Stomach smooth muscle (tissue), 2 donors: Measurements from ENCODE around the gene NOTCH1.
"Not testable (repeated sequence)": the region's sequence is repeated elsewhere in the genome, so short reads cannot be mapped to it uniquely, and the experiment has no call there.

Experiments
- H3K27ac ChIP-seq: one replicate; pipeline ENCODE4 v1.7.0; 2013; ENCODE audit warnings: mild to moderate bottlenecking, low read length, inconsistent platforms
- H3K27me3 ChIP-seq, 2 donors: one replicate each; pipeline ENCODE4 v1.7.0; 2013; ENCODE audit warnings: low read length in 2 of 2; ENCODE audit not compliant: insufficient read depth in 2 of 2, control insufficient read depth in 1 of 2
- H3K36me3 ChIP-seq, 2 donors: one replicate each; pipeline ENCODE4 v1.7.0; 2013; ENCODE audit warnings: low read length in 2 of 2; ENCODE audit not compliant: control insufficient read depth in 2 of 2, insufficient read depth in 2 of 2
- H3K4me1 ChIP-seq: one replicate; pipeline ENCODE4 v1.7.0; 2013; ENCODE audit warnings: low read length; ENCODE audit not compliant: control insufficient read depth, insufficient read depth
- H3K4me3 ChIP-seq, 2 donors: one replicate each; pipeline ENCODE4 v1.7.0; 2013; ENCODE audit warnings: low read length in 2 of 2
- H3K9ac ChIP-seq, 2 donors: one replicate each; pipeline ENCODE4 v1.7.0; 2013; ENCODE audit warnings: low read length in 2 of 2, mild to moderate bottlenecking in 1 of 2
- H3K9me3 ChIP-seq, 2 donors: one replicate each; pipeline ENCODE4 v1.7.0; 2013; ENCODE audit warnings: low read length in 2 of 2; ENCODE audit not compliant: control insufficient read depth in 2 of 2
- donor health status: healthy.
- donor health status: Pancreatic carcinoma.

The NOTCH1 gene

GRCh38 chr9:136561779-136562178 lies 15.9 kb upstream of the NOTCH1 start:
- H3K36me3 ChIP-seq = no peaks in the 10 kb centered on the region
- no peak overlapping the region for H3K27ac ChIP-seq
- H3K9ac ChIP-seq = no peak overlapping the region
- no peaks in the 10 kb centered on the region for H3K9me3 ChIP-seq
- H3K4me1 ChIP-seq = peaks cover 38% of the 10 kb centered on the region
- H3K4me3 ChIP-seq = no peak overlapping the region
- H3K27me3 ChIP-seq = no peaks in the 10 kb centered on the region

- Histone ChIP-seq H3K4me3 (no peak overlapping the region), H3K36me3 (no peaks in the 10 kb centered on the region), H3K9ac (no peak overlapping the region), H3K27ac (no peak overlapping the region), H3K27me3 (no peaks in the 10 kb centered on the region), H3K4me1 (peaks cover 27% of the 10 kb centered on the region), H3K9me3 (no peaks in the 10 kb centered on the region)
Observed at GRCh38 chr9:136560586-136560985, 14.7 kb upstream of the NOTCH1 start.

DNA sequence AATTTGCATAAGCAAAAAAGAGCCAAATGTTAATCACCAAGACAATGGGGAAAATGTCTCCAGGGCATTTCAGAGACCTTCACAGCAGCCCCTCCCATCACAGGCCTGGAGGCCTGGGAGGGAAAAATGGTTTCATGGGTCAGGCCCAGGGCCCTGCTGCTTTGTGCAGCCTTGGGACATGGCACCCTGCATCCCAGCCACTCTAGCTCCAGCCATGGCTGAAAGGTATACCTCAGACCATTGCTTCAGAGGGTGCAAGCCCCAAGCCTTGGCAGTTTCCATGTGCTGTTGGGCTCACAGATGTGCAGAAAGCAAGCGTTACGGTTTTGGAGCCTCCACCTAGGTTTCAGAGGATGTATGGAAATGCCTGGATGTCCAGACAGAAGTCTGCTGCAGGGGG lies 13.5 kb upstream of the NOTCH1 start:
- not testable (repeated sequence) for H3K9me3 ChIP-seq, H3K27me3 ChIP-seq, H3K36me3 ChIP-seq, H3K27ac ChIP-seq, H3K9ac ChIP-seq, H3K4me3 ChIP-seq
- H3K4me1 ChIP-seq = peaks cover 24% of the 10 kb centered on the region

DNA sequence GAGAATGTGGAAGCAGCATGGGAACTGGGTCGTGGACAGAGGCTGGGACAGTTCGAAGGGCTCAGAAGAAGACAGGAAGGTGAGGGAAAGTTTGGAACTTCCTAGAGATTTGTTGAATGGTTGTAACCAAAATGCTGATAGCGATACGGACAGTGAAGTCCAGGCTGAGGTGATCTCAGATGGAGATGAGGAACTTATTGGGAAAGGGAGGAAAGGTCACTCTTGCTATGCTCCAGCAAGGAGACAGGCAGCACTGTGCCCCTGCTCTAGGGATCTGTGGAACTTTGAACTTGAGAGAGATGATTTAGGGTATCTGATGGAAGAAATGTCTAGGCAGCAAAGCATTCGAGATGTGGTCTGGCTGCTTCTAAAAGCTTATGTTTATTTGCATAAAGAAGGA lies 13.0 kb upstream of the NOTCH1 start:
- H3K27me3 ChIP-seq, H3K9ac ChIP-seq, H3K4me3 ChIP-seq, H3K36me3 ChIP-seq, H3K27ac ChIP-seq, H3K9me3 ChIP-seq: not testable (repeated sequence)
- H3K4me1 ChIP-seq = peaks cover 22% of the 10 kb centered on the region

DNA sequence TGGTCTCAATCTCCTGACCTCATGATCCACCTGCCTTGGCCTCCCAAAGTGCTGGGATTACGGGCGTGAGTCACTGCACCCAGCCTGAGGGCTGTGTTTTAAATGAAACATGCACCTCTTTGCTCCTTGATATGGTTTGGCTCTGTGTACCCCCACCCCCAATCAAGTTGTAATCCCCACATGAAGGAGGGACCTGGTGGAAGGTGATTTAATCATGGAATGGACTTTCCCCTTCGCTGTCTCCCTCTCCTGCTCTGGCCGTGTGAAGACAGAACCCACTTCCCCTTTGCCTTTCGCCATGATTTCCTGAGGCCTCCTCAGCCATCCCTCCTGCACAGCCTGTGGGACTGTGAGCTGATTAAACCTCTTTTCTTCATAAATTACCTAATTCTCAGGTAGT lies 12.5 kb upstream of the NOTCH1 start:
- H3K9ac ChIP-seq = no peak overlapping the region
- peaks cover 22% of the 10 kb centered on the region for H3K4me1 ChIP-seq
- H3K36me3 ChIP-seq = no peaks in the 10 kb centered on the region
- H3K4me3 ChIP-seq = no peak overlapping the region
- H3K9me3 ChIP-seq = no peaks in the 10 kb centered on the region
- H3K27me3 ChIP-seq = no peaks in the 10 kb centered on the region
- no peak overlapping the region for H3K27ac ChIP-seq

DNA sequence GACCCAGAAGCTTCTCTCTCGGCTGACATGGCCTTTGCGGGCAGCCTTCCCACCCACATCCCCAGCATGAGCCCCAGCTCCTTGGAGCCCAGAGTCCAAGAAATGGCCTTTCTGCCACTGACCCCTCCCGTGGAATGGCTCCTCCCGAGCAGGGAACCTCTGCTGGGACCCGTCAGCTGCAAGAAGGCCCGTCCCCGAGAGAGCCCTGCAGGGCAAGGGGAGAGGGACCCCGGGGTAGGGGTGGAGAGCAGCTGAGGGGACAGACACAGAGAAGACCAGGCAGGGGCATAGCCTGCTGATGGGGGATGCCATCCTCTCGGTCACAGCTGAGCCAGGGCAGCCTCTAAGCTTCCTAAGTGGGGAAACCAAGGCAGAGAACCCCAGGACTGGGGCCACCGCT lies 11.2 kb upstream of the NOTCH1 start:
- Histone ChIP-seq H3K4me1 (peaks cover 34% of the 10 kb centered on the region), H3K9ac (no peak overlapping the region), H3K27me3 (no peaks in the 10 kb centered on the region), H3K4me3 (no peak overlapping the region), H3K36me3 (no peaks in the 10 kb centered on the region), H3K27ac (no peak overlapping the region), H3K9me3 (no peaks in the 10 kb centered on the region)

DNA sequence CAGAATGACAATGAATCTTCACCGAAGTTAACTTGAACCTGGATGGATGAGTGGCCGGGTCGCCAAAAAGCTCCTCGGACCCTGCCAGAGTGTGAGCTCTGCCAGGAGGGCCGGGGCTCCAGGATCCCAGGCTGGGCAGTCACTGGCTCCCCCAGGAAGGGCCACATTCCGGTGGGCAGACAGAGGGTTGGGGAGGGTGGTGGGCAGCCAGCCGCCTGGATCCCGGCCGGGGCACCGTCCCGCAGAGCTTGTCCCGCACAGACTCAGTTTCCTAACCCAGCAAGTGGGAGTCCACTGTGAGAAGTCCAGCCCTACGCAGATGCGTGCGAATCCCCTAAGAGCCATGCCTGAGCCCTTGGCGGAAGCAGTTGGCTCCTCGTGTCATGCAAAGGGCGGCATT lies 10.3 kb upstream of the NOTCH1 start:
- Histone ChIP-seq H3K27me3 (no peaks in the 10 kb centered on the region), H3K4me3 (no peak overlapping the region), H3K27ac (no peak overlapping the region), H3K36me3 (no peaks in the 10 kb centered on the region), H3K4me1 (peaks cover 41% of the 10 kb centered on the region), H3K9me3 (no peaks in the 10 kb centered on the region), H3K9ac (no peak overlapping the region)

GRCh38 chr9:136554870-136555269 lies 9.0 kb upstream of the NOTCH1 start:
- peak overlapping the region in 1 of 2 donors; percentile 41 for H3K9ac ChIP-seq
- no peak overlapping the region for H3K4me3 ChIP-seq
- H3K27ac ChIP-seq = peak overlapping the region; percentile 49
- no peaks in the 10 kb centered on the region for H3K27me3 ChIP-seq
- no peaks in the 10 kb centered on the region for H3K9me3 ChIP-seq
- H3K36me3 ChIP-seq = no peaks in the 10 kb centered on the region
- peaks cover 54% of the 10 kb centered on the region for H3K4me1 ChIP-seq

GRCh38 chr9:136553581-136553980 lies 7.7 kb upstream of the NOTCH1 start:
- peak overlapping the region; percentile 99 for H3K27ac ChIP-seq
- H3K9ac ChIP-seq = no peak overlapping the region
- H3K9me3 ChIP-seq = no peaks in the 10 kb centered on the region
- peak overlapping the region in 1 of 2 donors; percentile 11 for H3K4me3 ChIP-seq
- no peaks in the 10 kb centered on the region for H3K27me3 ChIP-seq
- H3K4me1 ChIP-seq = peaks cover 67% of the 10 kb centered on the region
- no peaks in the 10 kb centered on the region for H3K36me3 ChIP-seq

- Histone ChIP-seq H3K4me3 (peak overlapping the region; percentile 55 to 57), H3K9ac (peak overlapping the region; percentile 36 to 92), H3K9me3 (no peaks in the 10 kb centered on the region), H3K4me1 (peaks cover 77% of the 10 kb centered on the region), H3K36me3 (no peaks in the 10 kb centered on the region), H3K27ac (peak overlapping the region; percentile 99), H3K27me3 (no peaks in the 10 kb centered on the region)
Observed at GRCh38 chr9:136552117-136552703, 6.4 kb upstream of the NOTCH1 start.

DNA sequence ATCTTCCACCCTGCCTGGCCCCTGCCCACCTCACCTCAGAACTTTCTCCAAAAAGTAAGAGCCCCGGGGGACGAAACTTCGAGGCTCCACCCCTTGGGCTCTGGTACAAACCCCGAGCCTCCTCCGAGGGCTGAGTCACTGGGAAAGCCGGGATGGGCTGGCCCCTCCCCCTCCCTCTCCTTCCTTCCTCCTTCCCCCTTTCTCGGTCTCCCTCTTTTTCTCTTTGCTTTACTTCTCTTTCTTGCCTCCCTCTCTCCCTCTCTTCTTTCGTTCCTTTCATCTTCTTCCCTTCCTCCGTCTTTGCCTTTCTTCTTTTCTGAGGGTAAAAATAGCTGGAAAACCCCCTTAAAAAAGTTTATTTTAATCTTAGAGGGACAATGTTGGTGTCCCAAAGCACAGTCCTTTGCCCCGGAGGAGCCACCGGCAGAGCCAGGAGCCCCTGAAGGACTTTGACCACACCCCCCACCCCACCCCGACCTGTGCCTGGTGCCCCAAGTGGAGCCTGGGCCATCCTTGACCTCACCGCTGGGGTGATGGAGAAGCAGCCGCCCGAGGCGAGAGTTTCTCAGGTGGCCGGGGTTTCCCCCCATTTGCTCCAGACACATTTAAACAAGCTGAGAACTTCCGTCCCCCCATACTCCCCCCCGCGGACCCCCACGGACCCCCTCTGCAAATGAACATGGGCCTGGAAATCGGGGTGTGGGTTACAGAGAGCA lies 5.7 kb upstream of the NOTCH1 start:
- Histone ChIP-seq H3K9me3 (no peaks in the 10 kb centered on the region), H3K36me3 (no peaks in the 10 kb centered on the region), H3K27me3 (no peaks in the 10 kb centered on the region), H3K27ac (peak overlapping the region; percentile 99), H3K4me3 (peak overlapping the region; percentile 55 to 57), H3K9ac (peak overlapping the region; percentile 36 to 92), H3K4me1 (peaks cover 81% of the 10 kb centered on the region)
